HG03060 (cell line): Measurements from ENCODE around the gene CPXM2.

Experiments used
- ATAC-seq: cut with Tn5 transposase; IDR thresholded peaks from one replicate; pipeline ENCODE4 v1.9.1; 2021; ENCODE audit warnings: low read depth, moderate number of reproducible peaks; ENCODE audit not compliant: unreplicated experiment

The CPXM2 gene

DNA sequence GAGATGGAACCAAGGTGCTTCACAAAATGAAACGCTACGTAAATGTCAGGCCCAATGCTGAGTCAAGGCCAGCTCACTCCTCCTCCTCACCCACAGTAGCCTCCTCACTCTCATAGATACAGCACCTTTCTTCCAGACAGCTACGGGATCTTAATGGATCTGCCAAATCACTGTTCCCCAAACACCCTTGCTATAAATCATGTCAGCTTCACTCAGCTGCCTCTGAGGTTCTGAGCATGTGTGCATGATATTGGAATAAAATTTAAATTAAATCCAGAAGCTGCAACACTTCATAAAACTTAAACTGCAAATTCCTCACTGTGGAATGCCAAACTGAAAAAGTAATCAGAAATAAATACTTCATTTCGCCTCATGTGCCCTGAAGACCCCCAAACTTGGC is 14.7 kb upstream of the CPXM2 start:
- no peak for ATAC-seq

DNA sequence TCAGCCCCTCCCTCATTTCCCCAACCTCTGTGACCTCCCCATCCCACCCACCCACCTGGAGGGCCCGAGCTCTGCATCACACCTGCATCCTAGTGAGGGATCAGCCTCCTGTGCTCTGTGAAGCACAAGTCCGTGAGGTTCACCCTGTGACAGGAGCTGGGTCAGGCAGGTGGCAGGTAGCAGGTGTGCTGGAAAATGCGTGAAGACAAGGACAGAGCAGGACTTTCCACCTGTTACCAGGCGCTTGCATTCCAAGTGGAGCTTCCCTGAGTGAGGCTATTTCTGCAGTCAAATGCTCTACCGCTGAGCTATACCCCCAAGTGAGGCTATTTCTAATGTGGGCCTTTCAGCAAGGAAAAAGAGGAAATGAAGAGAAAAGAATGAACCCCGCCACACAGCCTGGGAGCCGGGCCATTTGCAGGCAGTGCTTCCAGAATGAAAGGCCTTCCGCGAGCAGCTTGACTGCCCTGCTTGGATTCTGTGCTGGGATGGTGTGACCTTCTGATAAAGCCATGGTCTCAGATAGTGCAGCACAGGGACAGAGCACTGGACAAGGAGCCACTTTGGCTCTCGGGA is 13.3 kb upstream of the CPXM2 start:
- no peak for ATAC-seq

DNA sequence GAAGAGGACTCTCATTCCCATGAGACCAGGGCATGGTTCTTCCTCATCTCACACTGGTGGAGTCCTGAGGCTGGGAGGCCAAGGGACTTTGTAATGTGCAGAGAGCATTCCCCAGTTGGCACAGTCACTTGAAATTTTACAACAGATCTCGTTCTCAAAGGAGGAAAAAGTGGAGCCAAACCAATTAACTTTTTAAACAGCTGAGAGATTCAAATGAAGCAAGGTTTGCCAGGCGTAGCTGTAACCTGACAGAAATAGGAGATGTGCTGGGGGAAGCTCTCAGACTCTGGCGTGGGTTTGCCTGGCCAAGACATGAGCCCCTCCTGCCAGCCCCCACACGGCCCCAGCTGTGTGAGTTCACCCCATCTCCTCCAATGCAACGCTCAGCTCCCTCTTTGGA is 12.0 kb upstream of the CPXM2 start:
- ATAC-seq = no peak

DNA sequence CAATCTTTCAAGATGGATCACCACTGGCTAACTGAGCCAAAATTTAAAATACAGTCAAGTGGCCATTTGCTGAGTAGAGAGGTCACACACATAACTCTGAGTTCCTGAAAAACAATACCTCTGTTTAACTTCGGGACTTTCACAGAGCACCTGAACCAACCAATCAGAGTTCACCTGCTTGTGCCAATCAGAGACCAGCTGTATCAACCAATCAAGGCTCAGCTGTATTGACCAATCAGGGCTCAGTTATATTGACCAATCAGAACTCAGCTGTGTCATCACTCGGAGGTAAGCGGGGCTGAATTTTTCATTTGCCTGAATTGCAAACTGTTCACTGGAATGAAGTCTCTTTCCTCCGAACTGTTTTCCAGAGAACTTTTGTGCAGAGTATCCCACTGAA is 10.0 kb upstream of the CPXM2 start:
- no peak for ATAC-seq

DNA sequence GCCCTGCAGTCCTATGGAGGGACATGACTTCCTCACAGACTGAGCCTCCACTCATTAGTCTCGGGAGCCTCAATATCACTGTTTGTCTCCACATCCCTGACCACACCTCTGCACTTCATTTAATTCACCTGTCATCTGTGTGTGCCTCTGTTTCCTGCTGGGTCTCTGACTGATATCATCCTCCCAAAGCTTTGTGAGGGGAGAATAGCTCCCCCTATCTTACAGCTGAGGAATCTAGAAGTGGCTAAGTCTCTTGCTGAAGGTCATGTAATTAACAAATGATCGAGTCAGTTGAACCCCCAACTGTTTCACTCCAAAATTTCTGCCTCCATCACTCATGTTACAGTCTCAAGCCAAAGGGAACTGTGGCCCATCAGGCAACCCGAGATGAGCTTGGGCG is 5.5 kb upstream of the CPXM2 start:
- ATAC-seq = no peak

DNA sequence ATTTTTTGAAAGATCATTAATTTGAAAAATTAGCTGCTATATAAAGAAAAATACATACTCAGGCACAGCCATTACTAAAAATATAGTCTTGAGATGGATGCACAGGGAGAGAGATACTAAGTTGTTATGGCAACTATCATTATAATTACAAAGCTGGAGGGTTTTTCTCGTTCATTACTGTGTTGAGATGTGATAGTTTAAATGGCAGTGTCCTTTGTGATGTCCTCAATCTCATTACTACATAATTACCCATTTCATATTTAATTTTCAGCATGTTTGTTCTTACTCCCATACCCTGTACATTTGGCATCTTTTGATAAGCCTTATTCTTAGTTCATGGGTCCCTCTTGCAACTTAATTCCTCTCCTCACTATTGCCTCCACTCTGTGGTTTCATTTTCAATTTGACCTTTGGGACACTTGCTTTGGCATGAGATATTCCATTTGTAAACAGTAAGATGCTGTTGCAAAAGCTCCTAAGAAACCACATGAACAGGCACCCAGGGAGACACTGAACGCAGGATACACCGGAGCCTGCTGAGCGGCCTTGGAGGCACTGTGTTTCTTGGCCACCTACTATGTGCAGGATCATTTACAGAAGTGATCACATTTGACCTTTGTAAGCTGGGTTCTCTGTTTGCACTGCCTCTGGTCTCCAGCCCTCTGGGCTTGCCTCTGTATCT is 4.8 kb upstream of the CPXM2 start:
- ATAC-seq = no peak

DNA sequence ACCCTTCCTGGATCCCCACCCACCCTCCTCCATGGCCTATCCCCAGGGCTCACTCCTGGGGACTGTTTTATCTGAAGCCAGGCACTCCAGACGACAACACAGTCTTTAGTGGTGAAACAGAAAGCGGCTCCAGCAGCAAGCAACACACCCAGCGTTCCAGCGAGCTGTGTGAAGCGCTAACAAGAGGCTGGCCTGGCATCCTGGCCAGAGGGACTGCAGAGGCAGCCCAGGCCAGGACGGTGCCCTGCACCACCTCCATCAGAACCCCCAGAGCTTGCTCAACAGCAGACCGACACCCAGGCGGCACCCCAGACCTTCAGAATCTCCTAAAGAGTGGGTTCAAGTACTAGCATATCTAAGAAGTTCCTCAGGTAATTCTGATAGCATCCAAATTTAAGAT is 2.0 kb upstream of the CPXM2 start:
- no peak for ATAC-seq

DNA sequence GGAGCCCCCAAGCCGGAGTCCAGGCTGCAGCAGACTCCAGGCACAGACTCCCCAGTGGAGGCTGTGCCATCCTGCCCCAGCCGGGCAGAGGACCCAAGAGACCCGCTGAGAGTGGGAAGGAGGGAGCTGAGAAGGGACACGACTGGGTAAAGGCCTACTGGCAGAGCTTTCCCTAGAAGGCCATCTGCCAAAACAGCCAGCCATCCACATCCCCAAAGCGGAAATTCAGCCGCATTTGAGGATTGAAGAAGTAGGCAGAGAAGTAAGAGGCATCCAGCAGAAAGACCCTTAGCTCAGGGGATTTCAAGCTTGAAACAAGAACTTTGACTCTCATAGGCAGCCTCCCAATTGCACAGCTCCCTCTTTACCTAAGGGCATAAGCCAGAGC is 857 bp downstream of the CPXM2 start:
- no peak for ATAC-seq

DNA sequence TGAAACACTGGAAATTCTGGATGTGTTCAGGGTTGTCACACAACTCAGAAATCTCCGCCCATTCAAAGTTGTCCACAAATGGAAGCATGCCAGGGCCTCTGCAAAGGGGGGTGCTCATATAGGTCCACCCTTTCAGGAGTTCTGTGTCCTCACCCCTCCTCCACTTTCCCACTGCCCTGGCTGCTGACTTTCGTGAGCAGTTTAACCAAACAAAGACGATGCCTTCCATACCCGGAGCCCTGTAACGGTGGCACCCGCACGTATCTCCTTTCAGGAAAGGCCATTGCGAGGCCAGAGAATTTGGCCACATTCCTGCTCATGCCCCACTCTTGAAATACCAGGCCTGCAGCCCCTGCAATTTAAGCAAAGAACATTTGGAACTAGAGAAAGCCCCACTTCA is 1.4 kb downstream of the CPXM2 start:
- ATAC-seq = no peak

DNA sequence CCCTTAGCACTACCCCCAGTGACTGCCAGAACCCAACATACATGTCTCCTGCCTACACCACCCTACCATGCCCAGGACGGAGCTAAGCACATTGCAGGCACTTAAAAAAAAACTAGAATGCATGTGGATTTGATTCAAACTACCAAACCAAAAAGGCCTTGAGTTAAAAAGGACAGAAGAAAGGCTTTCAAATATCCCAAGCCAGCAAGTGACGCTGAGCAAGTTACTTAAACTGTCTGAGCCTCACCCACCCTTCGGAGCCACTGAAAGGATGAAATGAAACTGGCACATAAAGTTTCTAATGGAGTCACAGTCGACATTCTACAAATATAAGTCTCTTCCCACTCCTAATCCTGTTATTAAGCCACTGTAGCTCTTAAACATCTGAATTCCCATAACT is 1.8 kb downstream of the CPXM2 start:
- ATAC-seq = no peak

DNA sequence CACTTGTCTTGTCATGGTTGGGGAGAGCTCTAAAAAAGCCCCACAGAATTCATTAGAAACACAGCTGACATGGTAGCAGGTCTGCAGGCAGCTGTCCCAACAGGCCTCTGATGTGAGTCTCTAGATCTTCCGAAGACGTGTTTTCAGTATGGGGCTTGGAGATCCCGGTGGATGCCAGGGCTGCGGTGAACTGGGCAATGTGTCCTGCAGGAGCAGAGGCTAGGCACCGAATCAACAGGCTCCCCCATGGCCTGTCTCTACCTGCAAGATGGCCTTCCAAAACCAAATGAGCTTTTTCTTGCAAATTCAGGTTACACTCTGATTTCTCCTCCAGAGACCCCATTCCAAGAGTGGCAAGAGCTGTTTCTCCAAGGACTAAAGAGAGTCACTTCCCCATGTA is 2.9 kb downstream of the CPXM2 start:
- ATAC-seq = no peak

DNA sequence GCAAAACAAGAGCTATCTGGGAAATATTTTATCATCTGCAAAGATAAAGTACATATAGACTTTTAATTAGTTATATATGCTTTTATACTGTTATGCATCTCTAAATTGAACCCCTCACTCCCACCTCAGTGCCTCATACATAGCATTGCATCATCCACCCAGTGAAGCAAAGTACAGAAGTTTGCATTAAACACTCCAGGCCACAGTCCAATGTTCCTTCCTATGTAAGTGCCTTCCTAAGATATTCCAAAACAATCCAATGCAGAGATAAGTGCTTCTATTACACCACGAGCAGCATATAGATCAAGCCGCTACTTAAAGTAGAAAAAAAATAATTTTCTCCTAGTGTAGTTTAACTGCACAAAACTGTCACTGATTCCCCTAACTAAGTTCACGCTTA is 3.4 kb downstream of the CPXM2 start:
- ATAC-seq = no peak

DNA sequence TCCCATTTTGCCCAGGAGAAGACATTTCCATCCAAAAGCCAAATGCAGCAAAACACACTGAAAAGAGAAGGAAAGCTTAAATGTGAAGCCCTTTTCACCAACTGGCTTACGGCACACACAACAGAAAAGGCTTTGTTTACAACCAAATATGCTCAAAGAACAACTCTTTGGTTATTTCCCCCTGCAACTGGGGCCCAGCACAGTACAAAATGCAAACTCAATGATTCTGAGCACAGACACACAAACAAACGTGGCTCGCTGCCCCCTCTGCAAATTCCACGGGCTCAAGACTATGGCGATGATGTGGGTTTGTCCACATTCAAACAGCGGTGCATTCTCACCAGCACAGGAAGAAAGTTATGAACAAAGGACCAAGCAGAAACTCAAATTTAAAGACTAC is 5.3 kb downstream of the CPXM2 start:
- no peak for ATAC-seq

DNA sequence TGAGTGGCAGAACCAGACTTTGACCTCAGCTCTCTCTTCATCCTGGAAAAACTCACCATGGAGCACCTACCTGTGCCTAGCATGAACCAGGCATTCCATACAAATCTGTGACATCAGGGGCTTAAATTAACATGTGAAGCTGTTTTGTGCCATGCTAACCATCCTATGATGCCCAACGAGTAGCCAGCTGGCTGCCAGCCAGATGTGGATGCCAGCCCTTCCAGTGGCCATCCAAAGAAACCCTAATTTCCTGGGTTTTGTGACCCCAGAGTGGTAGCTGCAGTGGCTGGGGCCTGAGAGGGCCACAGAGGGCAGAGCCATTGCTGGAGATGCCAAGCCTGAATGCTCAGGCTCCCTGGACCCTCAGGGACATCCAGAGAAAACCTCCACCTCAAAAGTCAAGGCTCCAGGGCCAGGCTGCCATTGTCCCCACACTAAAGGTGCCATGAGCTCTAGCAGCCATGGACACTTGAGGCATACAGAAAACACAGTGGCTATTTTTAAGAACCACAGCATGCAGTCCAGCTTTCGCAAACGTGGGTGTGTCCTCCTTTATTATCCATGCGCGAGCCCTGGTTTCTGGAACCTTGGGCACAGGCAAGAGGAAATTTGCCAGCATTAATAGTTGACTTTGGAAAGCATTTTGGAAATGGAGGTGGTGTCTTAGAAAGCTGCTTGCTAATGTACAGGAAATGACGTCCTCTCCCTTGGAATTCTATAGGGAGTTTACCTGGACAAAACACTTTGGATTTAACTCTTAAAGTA is 6.0 kb downstream of the CPXM2 start:
- ATAC-seq = no peak

DNA sequence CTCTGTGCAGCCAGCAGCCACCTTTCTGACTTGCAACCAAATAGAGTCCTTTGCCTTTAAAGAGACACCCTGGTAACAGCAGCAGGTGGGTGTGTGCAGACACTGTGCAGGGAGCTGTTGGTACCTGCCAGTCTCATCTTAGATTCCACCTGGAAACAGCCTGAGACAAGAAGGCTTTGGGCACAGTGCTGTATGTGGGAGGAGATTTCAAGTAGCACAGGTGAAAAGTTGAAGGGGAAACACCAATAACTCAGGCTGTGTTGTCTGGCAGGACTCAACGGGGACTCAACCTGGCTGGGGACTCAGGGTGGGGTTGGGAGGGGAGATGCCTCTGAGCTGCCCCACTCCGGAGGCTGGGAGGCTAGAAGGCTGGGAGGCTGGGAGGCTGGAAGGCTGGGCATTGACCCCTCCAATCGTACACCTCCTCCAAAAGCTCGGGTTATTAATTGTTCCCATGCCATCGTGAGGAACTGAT is 6.7 kb downstream of the CPXM2 start:
- no peak for ATAC-seq

DNA sequence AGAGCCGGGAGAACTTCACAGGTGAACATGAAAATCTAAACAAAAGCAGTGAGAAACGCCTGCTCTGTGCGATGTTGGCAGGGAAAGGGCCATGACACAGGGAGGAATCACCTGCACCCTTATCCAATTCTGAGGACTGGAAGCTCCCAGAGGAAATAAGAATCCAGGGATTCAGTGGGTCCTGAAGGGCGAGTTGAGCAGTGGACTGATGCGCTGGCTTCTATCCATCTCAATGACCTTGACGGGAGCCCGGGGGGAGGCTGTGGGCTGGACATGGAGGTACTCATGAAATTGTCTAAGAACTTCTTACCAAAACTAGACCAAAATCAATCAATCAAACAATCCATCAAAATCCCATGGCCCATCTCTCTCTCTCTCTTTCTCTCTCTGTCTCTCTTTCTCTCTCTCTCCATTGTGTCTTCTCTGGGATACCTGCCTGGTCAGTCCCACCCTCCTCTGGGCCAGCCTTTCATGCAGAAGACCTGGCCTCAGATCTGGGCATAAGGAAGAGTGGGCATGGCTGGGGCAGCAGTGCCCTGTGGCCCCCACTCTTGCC is 7.2 kb downstream of the CPXM2 start:
- no peak for ATAC-seq

DNA sequence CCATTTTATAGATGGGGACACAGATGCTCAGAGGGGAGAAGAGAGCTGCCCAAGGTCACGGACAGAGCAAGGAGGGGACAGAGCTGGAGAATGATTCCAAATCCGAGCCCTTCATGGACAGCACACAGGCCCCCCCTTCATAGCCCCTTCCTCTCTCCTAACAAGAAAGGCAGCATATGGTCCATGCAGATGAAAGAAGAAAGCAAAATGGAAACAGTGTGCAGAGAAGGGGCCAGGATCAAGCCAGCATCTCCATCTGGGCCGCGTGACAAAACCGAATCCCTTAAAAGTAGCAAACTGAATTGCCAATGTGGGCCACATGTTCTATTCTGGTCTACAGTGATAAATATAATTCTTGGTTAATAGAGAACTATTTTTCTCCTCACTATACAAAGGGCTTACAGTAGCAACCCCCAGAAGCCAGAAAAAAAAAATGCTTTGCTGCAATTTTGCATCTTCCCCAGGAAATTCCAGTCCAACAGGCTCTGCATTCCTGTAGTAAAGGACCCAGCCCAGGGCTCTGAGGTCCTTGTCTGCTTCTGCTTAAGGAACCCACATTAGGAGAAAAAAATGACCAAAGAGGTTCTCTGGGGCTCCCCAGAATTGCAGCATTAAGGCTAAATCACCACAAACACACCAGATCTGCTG is 7.8 kb downstream of the CPXM2 start:
- ATAC-seq = no peak

DNA sequence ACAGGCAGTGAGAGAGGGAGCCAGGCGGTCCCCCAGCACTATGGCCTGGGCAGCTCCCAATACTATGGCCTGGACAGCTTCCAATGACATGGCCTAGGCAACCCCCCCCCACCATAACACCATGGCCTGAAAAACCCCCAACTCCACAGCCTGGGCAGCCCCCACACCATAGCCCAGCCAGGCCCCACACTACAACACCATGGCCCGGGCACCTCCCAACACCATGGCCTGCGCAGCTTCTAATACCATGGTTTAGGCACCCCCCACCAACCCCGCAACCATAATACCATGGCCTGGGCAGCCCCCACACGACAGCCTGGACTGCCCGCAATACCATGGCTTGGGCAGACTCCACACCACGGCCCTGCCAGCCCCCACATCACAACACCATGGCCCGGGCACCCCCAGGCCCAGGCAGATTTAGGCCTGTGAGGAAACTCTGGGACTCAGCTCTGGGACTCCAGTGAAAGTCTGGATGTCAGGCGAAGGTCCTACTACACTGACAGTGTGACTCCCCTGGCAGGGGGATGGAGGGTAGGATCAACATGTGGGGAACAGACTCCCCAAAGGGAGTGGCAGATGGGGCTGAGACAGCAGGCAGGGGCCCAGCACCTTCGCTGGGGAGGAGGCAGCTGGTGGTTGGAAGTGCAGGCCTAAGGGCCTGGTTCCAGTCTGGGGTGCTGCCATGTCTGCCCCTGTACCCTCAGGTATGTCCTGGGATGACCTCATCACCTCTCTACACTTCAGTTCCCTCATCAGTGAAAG is 8.7 kb downstream of the CPXM2 start:
- ATAC-seq = no peak

DNA sequence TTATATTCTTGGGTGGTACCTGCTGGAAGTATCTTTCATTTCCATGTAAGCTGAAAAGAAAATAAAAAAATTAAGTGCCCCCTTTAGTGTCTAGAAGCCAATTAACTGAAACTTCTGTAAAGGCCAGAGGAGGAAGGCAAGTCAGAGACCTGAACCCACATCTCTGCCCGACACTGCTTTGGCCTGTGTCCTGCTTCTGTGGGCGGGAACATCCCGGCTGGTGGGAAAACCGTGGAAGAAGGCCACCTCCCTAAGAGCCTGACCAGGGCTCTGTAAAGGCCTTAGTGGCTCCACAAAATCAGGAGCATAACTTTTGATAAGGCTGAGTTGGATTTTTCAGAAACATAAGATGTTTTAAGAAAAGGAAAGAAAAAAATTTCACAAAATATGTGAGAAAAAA is 9.4 kb downstream of the CPXM2 start:
- ATAC-seq = no peak

DNA sequence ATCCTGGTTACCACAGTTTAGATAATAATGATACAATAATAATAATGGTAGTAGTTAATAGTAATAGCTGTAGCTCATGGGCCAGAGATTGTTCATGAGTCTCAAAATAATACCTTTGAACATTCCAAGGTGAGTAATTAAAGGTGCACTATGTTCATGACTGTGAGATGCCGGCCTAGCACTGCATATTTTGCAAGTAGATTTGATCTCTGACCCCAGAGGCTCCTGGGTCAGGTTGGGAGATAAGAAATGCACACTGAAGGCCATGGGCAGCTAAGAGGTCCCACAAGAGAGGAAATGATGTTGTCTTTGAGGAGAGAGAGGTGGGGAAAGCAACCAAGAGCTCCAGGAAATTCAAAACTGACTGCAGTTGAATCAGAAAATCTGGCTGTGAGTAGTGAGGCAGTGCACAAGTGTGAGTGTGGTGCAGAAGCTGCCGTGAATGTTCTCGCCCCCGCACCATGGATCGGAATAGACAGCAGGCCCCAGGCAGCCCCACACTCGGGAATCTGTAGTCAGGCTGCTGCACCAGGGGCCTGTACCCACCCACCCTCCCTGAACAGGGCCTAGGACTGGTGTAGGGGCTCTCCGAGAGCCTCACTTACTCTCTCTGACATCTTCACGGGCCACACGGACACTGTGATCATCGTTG is 11.9 kb downstream of the CPXM2 start:
- ATAC-seq = no peak
